Measurements from ENCODE around the gene PSMC3.
A peak's percentile ranks its signal among the peaks of the same experiment; 100 is the strongest.

Gene PSMC3

DNA sequence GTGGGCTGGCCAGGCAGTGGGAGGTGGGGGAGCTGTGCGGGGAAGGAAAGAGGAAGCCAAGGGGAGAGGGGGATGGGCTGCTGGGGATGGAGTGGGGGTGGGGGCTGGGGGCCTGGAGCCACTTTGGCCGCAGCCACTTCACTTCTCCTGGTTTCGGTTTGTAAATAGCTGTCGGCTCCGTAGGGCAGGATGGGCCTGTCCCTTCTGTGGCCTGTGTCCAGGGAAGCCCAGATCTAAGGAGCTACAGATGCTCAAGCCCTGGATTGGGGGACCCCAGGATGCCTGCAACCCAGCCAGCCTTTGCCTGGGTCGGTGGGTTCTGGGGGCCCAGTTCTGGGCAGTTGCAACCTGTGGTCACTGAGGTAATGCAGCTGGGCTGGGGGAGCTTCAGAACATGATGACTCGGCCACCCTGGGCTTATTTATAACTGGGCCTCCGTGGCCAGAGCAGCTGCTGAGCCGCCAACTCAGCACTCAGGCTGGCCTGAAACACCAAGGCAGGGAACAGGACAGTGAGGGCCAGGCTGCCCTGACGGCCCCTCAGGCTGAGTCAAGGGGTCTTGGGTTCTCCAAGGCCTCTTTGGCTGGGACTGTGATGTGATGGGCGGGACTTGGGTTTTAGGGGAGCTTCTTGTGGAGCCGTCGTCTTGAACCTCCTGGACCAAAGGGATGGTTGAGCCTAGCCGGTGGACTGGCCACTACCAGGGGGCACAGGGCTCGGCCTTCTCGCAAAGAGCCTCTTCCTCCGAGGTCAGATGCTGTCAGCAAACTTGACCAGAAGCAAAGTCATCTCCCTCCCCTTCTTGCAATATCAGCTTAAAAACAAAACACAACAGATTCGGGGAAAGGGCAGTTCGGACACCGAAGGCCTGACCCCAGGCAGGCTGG, 32.8 kb downstream of the PSMC3 start:
- peak; percentile 52 to 78 for DNase-seq

DNA sequence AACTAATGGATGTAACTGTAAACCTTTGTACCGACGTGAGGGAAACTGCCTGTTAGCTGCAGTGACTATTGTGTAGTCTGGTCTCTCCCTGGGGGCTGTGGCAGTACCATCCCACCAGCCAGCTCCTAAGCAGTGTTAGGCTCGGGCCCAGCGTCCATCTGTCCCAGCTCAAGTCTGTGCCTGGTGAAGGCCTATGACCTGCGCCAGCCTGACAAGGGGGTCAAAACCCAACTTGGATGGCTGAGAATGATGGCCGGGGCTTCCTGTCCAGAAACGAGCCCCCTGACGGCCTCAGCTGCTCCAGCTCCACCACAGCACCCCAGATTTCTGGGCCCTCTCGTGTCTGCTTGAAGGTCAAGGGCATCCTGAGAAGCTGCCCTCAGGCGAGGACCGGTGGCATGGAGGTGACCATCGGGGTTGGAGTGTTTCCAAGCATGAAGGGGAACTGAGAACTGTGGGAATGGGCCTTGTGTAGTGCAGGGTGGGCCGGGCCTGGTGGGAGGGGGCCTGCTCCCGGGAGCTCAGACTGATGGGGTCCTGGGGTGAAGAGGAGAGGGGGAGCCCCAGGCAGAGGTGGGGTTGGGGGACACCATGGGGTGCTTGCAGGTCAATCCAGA, 33.6 kb downstream of the PSMC3 start:
- DNase-seq: peak in 1 of 2 donors; percentile 61

DNA sequence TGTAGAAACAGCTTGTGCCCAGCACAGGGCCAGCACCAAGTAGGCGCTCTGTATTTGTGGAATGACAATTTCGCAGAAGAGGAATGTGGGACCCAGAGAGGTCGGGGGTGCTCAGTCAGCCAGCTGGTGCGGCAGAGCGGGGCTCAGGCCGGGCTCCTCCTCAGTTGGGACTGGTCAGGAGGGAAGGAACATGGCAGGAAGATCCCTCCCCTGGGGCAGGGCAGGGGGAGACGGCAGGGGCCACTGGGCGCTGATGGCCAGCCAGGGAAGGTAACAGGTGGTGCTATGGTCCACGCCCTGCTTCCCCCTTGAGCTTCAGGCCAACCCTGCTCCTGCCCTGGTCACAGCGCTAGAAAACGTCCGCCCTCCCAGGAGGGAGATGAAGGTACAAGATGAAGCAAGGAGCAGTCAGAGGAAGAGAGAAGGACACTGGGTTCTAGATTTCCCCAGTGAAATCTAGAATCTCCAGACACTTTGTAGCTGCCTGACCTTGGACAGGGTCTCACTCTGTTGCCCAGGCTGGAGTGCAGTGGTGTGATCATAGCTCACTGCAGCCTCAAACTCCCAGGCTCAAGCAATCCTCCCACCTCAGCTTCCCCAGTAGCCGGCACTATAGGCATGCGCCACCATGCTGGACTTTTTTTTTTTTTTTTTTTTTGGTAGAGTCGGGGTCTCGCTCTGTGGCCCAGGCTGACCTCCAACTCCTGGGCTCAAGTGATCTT, 34.4 kb downstream of the PSMC3 start:
- DNase-seq: no peak

DNA sequence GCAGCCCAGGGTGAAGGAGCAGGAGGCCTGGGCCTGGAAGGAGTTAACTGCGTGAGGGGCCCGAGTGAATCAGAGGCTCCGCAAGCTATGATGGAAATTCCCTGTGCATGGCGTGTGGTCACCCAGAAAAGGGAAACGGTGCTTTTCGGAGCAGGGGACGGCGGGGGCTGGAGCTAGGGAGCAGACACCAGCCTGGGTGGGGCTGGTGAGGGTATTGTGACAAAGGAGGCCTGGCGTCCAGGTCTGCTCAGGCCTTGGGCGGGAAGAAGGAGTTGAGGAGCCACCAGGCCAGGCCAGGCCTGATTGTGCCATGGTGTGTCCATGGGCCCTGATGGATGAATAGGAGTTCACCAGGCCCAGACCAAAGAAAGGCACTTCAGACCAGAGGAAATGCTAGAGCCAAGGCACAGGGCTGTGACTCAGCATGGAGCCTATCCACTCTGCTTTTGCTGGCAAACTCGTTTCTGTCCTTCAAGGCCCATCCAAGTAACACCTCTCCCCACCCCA, 35.1 kb downstream of the PSMC3 start:
- peak; percentile 93 to 96 for DNase-seq

DNA sequence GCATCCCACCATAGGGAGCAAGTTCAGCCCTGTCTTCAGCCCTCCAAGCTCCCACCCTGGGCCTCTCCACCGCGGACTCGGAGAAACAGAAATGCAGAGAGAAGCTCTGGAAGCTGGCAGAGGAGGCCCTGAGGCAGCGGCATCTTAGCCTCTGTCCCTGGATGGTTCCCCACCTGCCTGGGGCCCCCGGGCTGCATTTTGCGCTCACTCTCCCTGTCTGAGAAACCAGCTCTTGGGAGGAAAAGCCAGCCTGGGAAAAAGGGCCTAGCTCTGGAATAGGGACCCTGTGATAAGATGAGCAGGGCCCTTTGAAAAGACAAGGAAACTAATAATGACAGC, 35.8 kb downstream of the PSMC3 start:
- no peak for DNase-seq

DNA sequence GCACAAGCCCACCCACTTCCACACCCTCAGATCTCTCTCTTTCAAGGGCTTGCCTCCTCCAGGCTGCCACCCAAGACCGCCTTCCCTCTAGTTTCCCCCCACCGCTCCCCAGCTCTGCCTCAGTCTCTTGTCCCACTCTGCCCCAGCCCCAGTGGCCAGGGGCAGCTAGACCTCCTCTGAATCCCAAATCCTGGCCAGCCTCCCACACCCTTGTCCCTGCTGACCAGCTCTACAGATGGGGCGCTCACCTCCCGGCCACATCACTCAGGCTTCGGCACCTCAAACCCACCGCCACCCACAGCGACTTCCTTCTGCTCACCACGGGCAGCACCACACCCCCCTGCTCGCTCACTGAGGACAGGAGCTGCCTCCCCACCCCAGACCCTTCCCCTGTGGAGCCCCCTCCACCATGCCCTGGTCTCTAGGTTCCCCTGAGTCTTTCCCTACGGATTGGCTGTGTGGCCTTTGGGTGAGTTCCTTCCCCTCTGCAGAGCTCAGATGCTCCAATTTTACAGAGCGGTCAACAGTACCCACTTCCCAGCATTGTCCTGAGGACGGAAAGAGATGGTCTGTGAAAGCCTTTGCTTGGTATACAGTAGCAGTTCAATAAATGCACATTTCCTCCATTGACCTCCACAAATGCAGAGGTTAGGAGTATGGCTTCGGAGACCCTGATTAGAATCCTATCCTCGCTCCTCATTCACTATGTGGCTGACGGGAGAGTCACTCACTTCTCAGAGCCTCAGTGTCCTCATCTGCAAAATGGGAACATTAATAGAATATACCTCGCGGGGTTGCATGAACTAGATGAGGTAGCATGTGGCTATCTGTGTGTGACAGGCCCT, 36.4 kb downstream of the PSMC3 start:
- peak in 1 of 2 donors; percentile 54 for DNase-seq

DNA sequence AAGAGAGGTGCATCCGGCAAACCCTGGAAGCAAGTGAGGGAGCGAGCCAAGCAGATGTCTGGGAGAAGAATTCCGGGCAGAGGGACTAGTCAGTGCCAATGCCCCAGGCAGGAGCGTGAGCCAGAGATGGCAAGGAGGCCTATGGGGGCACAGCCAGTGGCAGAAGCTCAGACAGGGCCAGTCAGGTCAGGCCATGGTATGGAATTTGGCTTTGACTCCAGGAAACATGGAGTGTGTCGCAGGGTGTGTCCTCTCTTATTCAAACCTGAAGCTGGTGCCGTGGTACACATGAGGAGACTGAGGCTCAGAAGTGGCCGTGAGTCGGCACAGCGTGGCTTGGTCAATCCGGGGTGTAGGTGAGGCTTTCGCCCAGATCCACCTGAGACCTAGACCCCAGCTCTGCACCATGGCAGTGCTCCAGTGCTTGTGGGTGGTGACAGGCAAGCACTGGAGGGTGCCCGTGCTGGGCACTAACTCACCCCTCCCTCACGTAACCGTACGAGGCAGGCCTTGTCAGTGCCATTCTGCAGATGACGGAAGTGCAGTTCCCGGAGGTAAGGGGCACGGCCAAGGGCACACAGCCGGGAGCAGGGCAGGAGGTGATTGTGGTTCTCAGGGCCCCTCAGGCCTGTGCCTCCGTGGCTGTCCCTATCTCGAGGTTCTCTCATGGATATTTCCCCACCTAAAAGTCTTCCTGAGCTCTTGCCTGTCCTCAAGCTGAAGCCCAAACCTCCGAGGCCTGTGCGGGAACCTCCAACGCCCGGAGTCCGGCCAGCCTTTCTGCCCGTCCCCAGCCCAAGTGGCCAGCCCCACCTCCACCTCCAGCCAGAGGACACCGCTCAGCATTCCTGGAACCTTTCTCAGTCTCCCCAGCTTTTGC, 37.3 kb downstream of the PSMC3 start:
- no peak for DNase-seq

DNA sequence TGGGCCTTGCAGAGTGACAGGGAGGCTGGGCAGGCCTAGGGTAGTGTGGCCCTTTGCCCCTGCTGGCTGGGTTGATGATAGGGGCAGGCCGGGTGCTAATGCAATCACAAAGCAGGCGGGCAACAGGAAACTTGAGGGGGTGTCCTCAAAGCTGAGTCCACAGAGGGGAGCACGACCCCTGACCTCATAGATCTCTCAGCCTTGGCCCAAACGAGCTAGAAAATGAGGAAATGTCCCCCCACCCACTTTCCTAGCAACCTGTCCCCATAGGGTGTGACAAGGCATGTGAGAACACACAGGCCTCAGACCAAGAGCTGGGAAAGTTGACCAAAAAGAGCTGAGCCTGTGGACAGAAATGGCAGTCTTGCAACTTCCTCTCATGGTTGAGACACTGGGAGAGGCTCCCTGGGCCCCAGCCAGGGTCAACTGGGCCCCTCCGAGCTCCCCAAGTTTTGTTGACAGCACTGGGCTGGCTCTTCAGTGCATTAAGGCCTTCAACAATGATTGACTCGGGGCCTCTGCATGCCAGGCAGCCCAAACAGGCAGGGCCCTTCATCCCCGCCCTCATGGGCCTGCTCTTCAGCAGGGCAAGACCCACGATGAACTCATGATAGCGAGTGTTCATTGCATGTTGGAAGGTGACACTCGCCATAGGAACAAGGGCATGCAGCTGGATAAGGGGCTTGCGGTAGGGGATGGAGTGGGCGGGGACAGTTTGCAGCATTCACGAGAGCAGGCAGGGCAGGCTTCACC, 38.1 kb downstream of the PSMC3 start:
- peak; percentile 99 for DNase-seq

DNA sequence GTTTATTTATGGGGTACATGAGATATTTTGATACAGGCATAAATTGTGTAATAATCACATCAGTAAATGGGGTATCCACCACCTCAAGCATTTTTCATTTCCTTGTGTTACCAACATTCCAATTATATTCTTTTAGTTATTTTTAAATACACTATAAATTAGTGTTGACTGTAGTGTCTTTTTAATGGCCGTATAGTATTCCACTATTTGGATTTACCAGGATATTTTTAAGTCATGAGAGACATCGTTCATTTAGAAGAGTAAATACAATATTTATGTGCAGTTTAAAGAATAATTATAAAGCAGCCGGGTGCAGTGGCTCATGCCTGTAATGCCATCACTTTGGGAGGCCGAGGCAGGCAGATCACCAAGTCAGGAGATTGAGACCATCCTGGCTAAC, 41.7 kb downstream of the PSMC3 start:
- no peak for DNase-seq

DNA sequence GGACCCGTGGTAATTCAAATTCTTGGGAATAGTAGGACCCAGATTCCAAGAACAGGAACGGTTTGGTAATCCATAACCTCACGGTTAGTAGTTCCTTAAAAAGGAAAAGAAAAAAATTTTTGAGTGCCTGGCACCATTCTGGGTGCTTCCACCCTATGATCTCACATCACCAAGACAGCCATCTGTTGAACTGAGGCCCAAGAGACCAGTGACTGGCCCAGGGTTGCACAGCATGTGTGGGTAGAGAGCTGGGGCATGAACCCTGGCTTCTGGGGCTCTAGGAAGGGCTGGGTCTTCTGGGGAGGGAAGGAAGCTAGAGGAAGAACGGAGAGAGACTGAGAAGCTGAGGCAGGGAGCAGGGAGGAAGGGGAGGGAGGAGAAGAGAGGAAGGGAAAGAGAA, 43.2 kb downstream of the PSMC3 start:
- DNase-seq: peak; percentile 85 to 92

DNA sequence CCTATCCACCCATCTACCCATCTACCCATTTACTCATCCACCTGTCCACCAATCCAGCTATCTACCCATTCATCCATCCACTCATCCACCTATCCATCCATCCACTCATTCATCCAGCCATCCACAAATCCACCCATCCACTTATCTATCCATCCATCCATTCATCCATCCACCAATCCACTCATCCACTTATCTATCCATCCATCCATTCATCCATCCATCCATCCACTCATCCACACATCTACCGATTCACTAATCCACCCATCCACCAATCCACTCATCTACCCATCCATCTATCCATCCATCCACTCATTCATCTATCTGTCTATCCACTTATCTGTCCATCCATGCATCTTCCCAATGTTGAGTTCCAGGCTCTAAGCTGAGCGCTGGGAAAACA, 46.2 kb downstream of the PSMC3 start:
- DNase-seq: no peak

DNA sequence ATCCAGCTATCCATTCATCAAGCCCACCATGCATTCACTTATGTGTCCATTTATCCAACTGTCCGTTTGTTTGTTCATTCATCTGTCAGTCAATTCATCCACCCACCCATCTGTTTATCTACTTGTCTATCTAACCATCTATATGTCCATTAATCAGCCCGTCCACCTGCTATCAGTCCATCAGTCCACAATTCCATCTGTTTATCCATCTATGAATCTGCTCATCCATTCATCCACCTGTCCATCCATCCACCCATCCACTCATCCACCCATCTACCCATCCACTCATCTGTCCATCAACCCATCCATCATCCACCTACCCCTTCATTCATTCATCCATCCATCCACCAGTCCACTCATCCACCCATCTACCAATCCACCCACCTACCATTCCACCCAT, 46.9 kb downstream of the PSMC3 start:
- no peak for DNase-seq

DNA sequence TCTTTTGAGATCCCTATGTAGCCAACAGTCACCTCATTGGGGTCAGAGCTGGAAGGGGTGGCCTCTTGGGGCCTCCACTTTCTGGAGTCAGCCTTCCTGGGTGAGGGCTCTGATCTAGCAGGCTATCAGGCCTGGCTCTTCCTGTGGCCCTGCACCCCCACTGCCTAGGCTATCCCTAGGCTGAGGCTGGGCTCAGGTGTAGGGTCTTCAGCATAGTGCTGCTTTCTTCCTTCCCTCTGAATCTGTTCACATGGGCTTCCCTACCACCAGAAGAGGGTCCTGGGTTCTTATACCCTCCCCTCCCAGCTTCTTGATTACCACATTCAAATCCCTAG, 47.4 kb downstream of the PSMC3 start:
- no peak for DNase-seq

DNA sequence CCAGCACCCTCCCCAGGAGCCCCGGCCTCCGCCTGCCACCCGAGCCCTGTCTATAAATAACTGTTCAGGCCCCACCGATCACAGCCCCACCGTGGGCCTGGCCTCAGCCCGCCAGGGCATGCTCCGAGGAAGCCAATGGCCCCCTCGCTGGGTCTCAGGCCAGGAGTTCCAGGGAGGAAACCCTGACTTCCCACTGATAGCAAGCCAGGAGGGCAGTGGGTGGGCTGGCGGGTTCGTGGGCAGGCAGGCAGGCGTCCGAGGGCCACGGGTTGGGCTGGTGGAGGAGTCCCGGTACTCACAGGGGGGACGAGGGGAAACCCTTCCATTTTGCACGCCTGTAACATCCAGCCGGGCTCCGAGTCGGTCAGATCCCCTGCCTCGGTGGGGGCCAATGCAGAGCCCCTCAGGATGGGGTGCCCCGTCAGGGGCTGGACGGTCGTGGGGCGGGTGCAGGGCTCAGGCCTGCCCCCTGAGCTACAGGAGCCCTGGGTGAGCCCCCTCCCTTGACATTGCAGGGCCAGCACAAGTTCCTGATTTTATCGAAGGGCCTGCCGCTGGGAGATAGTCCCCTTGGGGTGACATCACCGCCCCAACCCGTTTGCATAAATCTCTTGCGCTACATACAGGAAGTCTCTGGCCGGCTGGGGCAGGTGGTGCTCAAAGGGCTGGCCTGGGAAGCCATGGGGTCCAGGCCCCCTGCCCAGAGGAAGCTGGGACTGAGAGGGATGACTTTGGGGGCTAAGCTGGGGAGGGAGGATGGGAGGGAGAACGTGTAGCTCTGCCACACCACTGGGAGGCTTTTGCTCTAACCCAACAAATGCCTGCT, 48.0 kb downstream of the PSMC3 start, which contains the start of gene SPI1:
TSS of gene SPI1 (minus strand) at position 538 of the 826 bp plus-strand sequence. CDS start at position 344, 194 bp downstream.
- DNase-seq: peak; percentile 96 to 98

DNA sequence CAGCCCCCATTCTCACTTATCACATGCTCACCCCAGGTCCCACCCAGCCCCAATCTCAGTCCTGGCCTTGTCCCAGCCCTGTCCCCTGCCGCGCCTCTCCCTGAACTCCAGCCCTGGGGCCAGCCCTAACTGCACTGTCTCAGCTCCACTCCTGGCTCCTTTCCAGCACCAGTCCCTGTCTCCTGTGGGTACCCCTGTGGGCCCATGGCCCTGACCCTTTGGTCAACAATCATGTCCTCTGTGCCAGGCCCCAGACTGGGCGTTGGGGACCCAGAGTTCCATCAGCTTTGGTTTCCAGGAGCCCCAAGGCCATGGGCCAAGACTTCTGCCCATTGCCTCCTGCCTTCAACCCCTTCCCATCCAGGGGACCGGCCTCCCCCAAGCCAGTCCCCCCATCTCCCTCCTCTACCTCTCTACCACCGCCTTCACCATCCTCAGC, 48.6 kb downstream of the PSMC3 start:
- peak; percentile 53 to 60 for DNase-seq

DNA sequence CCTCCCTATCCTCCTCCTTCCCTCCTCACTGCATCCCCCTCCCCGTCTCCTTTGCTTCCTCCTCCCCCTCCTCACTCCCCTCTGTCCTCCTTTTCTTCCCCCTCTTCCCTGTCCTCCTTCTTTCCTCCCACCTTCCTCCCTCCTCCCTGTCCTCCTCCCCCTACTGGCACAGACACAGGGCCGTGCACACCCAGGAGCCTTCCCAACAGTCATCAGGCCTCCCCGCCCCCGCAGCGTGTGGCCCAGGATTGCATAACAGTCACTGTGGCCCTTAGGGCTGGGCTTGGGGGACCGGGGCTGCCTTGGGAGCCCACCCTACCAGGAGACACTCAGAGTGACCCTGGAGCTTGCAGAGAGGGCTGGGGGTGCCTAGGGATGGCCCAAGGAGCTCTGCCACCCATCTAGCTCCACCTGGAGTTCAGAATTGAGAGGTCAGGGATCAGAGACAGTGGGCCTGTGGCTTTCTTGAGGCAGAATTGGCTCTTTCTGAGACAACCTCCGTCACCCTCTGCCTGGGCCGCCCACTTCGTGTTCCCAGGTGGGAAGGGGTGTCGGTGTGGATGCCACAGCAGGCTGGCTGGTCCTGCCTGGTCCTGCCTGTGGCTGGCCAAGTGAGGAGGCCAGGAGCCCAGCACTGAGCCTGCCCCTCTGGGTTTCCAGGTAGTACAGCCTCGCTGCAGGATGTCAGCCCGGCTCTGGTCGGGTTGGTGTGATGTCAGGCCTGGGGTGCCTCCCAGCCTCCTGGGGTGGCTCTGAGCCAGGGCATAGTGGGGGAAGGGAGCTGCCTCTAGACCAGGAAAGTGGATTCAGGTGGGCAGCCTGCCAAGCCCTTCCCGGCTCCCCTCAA, 49.5 kb downstream of the PSMC3 start:
- peak; percentile 90 to 94 for DNase-seq

DNA sequence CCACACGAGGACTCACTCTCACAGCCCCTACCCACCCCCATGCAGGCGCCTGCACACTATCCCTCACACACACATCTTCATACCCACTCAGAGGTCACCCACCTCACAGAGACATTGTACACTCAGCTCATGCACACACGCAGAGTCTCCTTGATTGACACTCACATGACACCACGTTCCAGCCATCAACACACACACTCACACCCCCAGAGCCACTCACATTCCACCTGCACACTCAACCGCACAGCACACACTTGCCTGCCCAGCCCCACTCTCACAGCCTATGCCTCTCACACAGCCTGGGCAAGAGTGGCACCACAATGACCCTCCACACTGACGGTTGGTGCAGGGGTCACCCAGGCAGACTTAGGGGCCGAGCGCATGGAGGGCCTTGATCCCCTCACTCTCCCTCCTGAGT, 50.1 kb downstream of the PSMC3 start:
- DNase-seq: peak; percentile 4 to 58

DNA sequence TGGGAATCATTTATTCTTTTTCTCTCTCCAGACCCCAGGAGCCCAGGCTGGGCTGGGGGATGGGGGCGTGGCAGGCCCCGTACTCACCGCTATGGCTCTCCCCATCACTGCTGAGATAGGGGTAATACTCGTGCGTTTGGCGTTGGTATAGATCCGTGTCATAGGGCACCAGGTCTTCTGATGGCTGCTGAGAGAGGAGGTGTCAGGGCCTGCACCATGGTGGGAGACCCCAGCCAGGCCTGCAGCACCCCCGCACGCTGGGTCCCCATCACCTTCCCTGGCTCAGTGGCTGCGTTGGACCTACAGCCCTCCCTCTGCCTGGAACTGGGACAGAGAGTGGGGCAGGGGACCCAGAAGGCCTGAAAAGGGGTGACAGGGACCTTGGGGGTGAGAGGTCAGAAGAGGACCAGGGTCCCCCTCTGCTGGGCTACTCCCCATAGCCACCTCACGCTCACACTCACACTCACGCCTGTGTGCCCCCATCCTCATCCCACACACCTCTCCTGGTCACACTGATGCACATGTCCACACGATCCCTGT, 50.6 kb downstream of the PSMC3 start:
- no peak for DNase-seq
